ENCODE measurements around the gene PLCZ1. TPM values are rescaled to one million over a fixed set of nuclear protein-coding genes. Genes with fewer than 3 reads are reported as not detected.

The PLCZ1 gene
- polyA plus RNA-seq, 3 donors, result not detected

GRCh38 chr12:18718462-18718861 is 19.4 kb downstream of the PLCZ1 start:
- no peaks in the 10 kb centered on the region for H3K4me1 ChIP-seq (ENCODE audit: control insufficient read depth in 1 of 2, insufficient read depth in 2 of 2, low read length in 2 of 2)
- H3K4me3 ChIP-seq (replicated peaks in 1 of 3; ENCODE audit: low read depth in 2 of 3, low read length in 3 of 3), result no peak overlapping the region
- no peak overlapping the region for H3K27ac Mint-ChIP-seq
- H3K4me2 ChIP-seq (replicated peaks; ENCODE audit: extremely low read depth, low read length, poor library complexity, severe bottlenecking), result no peak overlapping the region
- no peaks in the 10 kb centered on the region for H3K36me3 Mint-ChIP-seq
- no peaks in the 10 kb centered on the region for H3K36me3 ChIP-seq (replicated peaks in 1 of 2; ENCODE audit: control insufficient read depth in 1 of 2, insufficient read depth in 2 of 2, low read length in 2 of 2)
- H3K9me3 Mint-ChIP-seq, result peaks cover 0 to 7% (median 0%) of the 10 kb centered on the region in 7 donors
- H3K79me2 ChIP-seq (ENCODE audit: insufficient read depth, low read length), result no peaks in the 10 kb centered on the region
- DNase-seq, result no peak
- TF ChIP-seq CTCF (IDR thresholded peaks at IDR 0.05), result no peak
- H3K27me3 Mint-ChIP-seq (ENCODE audit: low read depth in 3 of 3), result peaks cover 0 to 2% (median 0%) of the 10 kb centered on the region in 3 donors
- intact Hi-C loops (cut with micrococcal nuclease), result no loop called here
- H3K9me3 ChIP-seq (replicated peaks in 1 of 2; ENCODE audit: control insufficient read depth in 1 of 2, insufficient read depth in 1 of 2, low read length in 2 of 2), result no peaks in the 10 kb centered on the region
- H3K27me3 ChIP-seq (ENCODE audit: control insufficient read depth in 2 of 2, insufficient read depth in 2 of 2, low read length in 2 of 2), result no peaks in the 10 kb centered on the region
- H3K27ac ChIP-seq (ENCODE audit: low read depth in 1 of 2, low read length in 2 of 2), result no peak overlapping the region
- H2AFZ ChIP-seq (ENCODE audit: insufficient read depth, low read depth, low read length, poor library complexity, severe bottlenecking), result no peak overlapping the region
- no peak overlapping the region for H3K4me3 Mint-ChIP-seq
- no peaks in the 10 kb centered on the region for H4K20me1 ChIP-seq (ENCODE audit: insufficient read depth, low read length)
- H3K4me1 Mint-ChIP-seq, result no peaks in the 10 kb centered on the region
- no peak overlapping the region for H3K9ac ChIP-seq (ENCODE audit: insufficient read depth, low read length, poor library complexity, severe bottlenecking)

GRCh38 chr12:18716236-18716635 is 21.6 kb downstream of the PLCZ1 start:
- Histone ChIP-seq H3K4me3 (replicated peaks in 1 of 3; ENCODE audit: low read depth in 2 of 3, low read length in 3 of 3) (no peak overlapping the region), H3K4me2 (replicated peaks; ENCODE audit: extremely low read depth, low read length, poor library complexity, severe bottlenecking) (no peak overlapping the region), H3K27ac (ENCODE audit: low read depth in 1 of 2, low read length in 2 of 2) (no peak overlapping the region), H3K27me3 (ENCODE audit: control insufficient read depth in 2 of 2, insufficient read depth in 2 of 2, low read length in 2 of 2) (no peaks in the 10 kb centered on the region), H3K4me1 (ENCODE audit: control insufficient read depth in 1 of 2, insufficient read depth in 2 of 2, low read length in 2 of 2) (no peaks in the 10 kb centered on the region), H3K36me3 (replicated peaks in 1 of 2; ENCODE audit: control insufficient read depth in 1 of 2, insufficient read depth in 2 of 2, low read length in 2 of 2) (no peaks in the 10 kb centered on the region), H3K9me3 (replicated peaks in 1 of 2; ENCODE audit: control insufficient read depth in 1 of 2, insufficient read depth in 1 of 2, low read length in 2 of 2) (no peaks in the 10 kb centered on the region), H3K9ac (ENCODE audit: insufficient read depth, low read length, poor library complexity, severe bottlenecking) (no peak overlapping the region), H3K79me2 (ENCODE audit: insufficient read depth, low read length) (no peaks in the 10 kb centered on the region), H2AFZ (ENCODE audit: insufficient read depth, low read depth, low read length, poor library complexity, severe bottlenecking) (no peak overlapping the region), H4K20me1 (ENCODE audit: insufficient read depth, low read length) (no peaks in the 10 kb centered on the region)
- no CpG with 5 or more reads among the region's 1 CpG for WGBS (ENCODE audit: insufficient coverage)
- H3K27ac Mint-ChIP-seq, result no peak overlapping the region
- no peak for TF ChIP-seq CTCF (IDR thresholded peaks at IDR 0.05)
- H3K4me3 Mint-ChIP-seq, result no peak overlapping the region
- peaks cover 0 to 2% (median 0%) of the 10 kb centered on the region in 3 donors for H3K27me3 Mint-ChIP-seq (ENCODE audit: low read depth in 3 of 3)
- no peaks in the 10 kb centered on the region for H3K4me1 Mint-ChIP-seq
- DNase-seq, result no peak
- peaks cover 0 to 7% (median 0%) of the 10 kb centered on the region in 7 donors for H3K9me3 Mint-ChIP-seq
- intact Hi-C loops (cut with micrococcal nuclease), result no loop called here
- no peaks in the 10 kb centered on the region for H3K36me3 Mint-ChIP-seq

All from CD14-positive monocyte (primary cell).